MM.1S (cell line): ENCODE measurements around the gene NDUFAB1.

ENCODE experiments used
- EZH2phosphoT487 ChIP-seq: fragments of 300-600 bp; sonication (generic); IDR thresholded peaks from 2 replicates; pipeline ENCODE4 v1.6.1; 2018; ENCODE audit warnings: antibody characterized with exemption, low read length
- TF ChIP-seq, protein P1 (sequence below): fragments of 300-600 bp; sonication (generic); IDR thresholded peaks from 2 replicates; pipeline ENCODE4 v1.5.1; 2016; ENCODE audit warnings: antibody characterized with exemption, low read length, mixed read lengths

DNA sequence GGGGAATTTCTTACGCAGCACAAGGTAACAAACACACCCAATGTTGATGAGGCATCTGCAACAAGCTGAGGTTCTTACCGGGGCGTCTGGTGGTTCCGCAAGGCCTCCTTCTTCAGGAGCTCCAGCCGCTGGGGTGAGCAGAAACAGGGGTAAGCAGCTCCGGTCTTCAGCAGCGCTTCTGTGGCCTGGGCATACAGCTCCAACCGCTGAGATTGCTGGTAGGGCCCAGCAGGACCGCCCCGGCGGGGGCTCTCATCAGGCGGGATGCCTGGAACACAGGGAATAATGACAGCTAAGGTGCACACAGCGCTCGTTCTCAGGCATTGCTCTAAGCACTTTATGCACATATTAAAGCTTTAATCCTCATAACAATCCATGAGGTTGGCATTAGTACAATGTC is 51.7 kb downstream of the NDUFAB1 start:
- TF ChIP-seq, protein P1, sequence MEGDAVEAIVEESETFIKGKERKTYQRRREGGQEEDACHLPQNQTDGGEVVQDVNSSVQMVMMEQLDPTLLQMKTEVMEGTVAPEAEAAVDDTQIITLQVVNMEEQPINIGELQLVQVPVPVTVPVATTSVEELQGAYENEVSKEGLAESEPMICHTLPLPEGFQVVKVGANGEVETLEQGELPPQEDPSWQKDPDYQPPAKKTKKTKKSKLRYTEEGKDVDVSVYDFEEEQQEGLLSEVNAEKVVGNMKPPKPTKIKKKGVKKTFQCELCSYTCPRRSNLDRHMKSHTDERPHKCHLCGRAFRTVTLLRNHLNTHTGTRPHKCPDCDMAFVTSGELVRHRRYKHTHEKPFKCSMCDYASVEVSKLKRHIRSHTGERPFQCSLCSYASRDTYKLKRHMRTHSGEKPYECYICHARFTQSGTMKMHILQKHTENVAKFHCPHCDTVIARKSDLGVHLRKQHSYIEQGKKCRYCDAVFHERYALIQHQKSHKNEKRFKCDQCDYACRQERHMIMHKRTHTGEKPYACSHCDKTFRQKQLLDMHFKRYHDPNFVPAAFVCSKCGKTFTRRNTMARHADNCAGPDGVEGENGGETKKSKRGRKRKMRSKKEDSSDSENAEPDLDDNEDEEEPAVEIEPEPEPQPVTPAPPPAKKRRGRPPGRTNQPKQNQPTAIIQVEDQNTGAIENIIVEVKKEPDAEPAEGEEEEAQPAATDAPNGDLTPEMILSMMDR, result no peak
- no peak for TF ChIP-seq EZH2phosphoT487
